Cardiac muscle cell (in vitro differentiated cells and primary cell): ENCODE data around the gene TCF4. TPM values are rescaled to one million over a fixed set of nuclear protein-coding genes. Genes with fewer than 3 reads are reported as not detected.

Source experiments
- DNase-seq, 2 donors: peaks; one replicate each; pipeline versions ENCODE4 v3.0.0 to v3.0.0-alpha.2; 2010 to 2017; ENCODE audit warnings: low read depth in 1 of 2, low spot score in 1 of 2
- H3K27ac ChIP-seq: fragments of 200-600 bp; sonication (generic); 2 replicates; pipeline ENCODE4 v1.5.1; 2016
- H3K27me3 ChIP-seq: fragments of 200-600 bp; sonication (generic); 2 replicates; pipeline ENCODE4 v1.6.0; 2016; ENCODE audit warnings: control low read depth
- H3K36me3 ChIP-seq: fragments of 200-600 bp; sonication (generic); 2 replicates; pipeline ENCODE4 v1.5.1; 2016; ENCODE audit warnings: control low read depth
- H3K4me1 ChIP-seq: fragments of 200-600 bp; sonication (generic); 2 replicates; pipeline ENCODE4 v1.8.1; 2017; ENCODE audit warnings: low read depth, mild to moderate bottlenecking, mixed run types
- H3K4me3 ChIP-seq: fragments of 200-600 bp; sonication (generic); 2 replicates; pipeline ENCODE4 v1.5.1; 2016; ENCODE audit warnings: mild to moderate bottlenecking
- H3K9me3 ChIP-seq: fragments of 200-600 bp; sonication (generic); 2 replicates; pipeline ENCODE4 v1.5.1; 2017; ENCODE audit warnings: low read depth, mild to moderate bottlenecking, control low read depth
- CTCF ChIP-seq: IDR thresholded peaks from 2 replicates; pipeline ENCODE4 v1.5.1; 2012; ENCODE audit warnings: low read depth, mild to moderate bottlenecking, low read length
- polyA plus RNA-seq: library from polyadenylated mRNA; unstranded; fragments of >200 nt; fragmentation: Nextera tagmentation; extraction: Ambion mirVana; gene quantifications from 2 replicates; pipeline ENCODE4 v1.2.1, GENCODE V29; 2016
- total RNA-seq: library from RNA; depleted of rRNA; stranded (reverse); fragments of >200 nt; gene quantifications from 2 replicates; pipeline ENCODE4 v1.2.3, GENCODE V29; 2016

The TCF4 gene
- total and polyA plus RNA-seq, 2 experiments from 2014 or later: 38.3 to 59.2 TPM

DNA sequence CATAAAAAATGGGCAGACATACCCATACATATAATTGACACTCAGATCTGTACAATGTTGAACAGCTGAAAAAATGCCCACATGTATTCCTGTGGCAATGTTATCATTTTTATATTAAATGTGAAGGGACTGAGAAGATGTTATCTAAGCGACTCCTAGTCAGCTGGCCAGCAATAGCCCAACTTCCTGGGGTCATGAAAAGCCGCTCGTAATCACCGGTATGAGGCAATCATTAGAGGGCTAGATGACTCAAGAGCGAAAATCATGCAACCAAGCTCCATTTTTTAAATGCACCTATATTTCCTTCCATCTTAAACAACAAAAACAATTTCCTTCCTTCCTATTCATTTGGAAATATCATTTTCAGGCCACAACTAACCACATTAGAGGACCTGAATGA is 354.1 kb downstream of the TCF4 start:
- peaks cover 12% of the 10 kb centered on the region for H3K36me3 ChIP-seq
- H3K27ac ChIP-seq: no peak overlapping the region
- peak in 1 of 2 donors; percentile 75 for DNase-seq
- H3K9me3 ChIP-seq: no peaks in the 10 kb centered on the region
- no peaks in the 10 kb centered on the region for H3K4me1 ChIP-seq
- H3K4me3 ChIP-seq: no peak overlapping the region
- TF ChIP-seq CTCF: no peak
- H3K27me3 ChIP-seq: no peaks in the 10 kb centered on the region

- no peaks in the 10 kb centered on the region for H3K4me1 ChIP-seq
- H3K4me3 ChIP-seq: no peak overlapping the region
- peaks cover 21% of the 10 kb centered on the region for H3K36me3 ChIP-seq
- no peak overlapping the region for H3K27ac ChIP-seq
- DNase-seq: no peak
- no peak for TF ChIP-seq CTCF
- H3K9me3 ChIP-seq: no peaks in the 10 kb centered on the region
- H3K27me3 ChIP-seq: no peaks in the 10 kb centered on the region
Observed at GRCh38 chr18:55232506-55232905, 355.5 kb downstream of the TCF4 start.

DNA sequence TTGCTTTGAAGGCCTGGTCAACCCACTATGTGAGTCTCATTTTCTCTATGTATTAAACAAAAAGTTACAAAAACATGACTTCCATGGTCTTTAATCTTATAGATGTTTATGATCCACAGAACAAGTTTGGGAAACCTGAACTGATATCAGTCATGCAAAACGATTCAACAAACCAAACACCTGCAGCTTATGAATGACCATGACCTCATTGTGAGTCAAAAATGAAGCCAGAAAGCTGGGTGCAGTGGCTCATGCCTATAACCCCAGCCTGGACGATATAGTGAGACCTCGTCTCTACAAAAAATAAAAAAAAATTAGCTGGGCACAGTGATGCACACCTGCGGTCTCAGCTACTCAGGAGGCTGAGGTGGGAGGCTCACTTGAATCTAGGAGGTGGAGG is 358.3 kb downstream of the TCF4 start:
- no peak for DNase-seq
- peaks cover 21% of the 10 kb centered on the region for H3K36me3 ChIP-seq
- no peaks in the 10 kb centered on the region for H3K27me3 ChIP-seq
- no peaks in the 10 kb centered on the region for H3K9me3 ChIP-seq
- no peak for TF ChIP-seq CTCF
- H3K4me3 ChIP-seq: no peak overlapping the region
- no peak overlapping the region for H3K27ac ChIP-seq
- no peaks in the 10 kb centered on the region for H3K4me1 ChIP-seq

GRCh38 chr18:55228707-55229106 is 359.3 kb downstream of the TCF4 start:
- H3K36me3 ChIP-seq: peaks cover 21% of the 10 kb centered on the region
- no peak for TF ChIP-seq CTCF
- no peaks in the 10 kb centered on the region for H3K27me3 ChIP-seq
- no peak overlapping the region for H3K27ac ChIP-seq
- no peaks in the 10 kb centered on the region for H3K9me3 ChIP-seq
- H3K4me3 ChIP-seq: no peak overlapping the region
- DNase-seq: no peak
- no peaks in the 10 kb centered on the region for H3K4me1 ChIP-seq

DNA sequence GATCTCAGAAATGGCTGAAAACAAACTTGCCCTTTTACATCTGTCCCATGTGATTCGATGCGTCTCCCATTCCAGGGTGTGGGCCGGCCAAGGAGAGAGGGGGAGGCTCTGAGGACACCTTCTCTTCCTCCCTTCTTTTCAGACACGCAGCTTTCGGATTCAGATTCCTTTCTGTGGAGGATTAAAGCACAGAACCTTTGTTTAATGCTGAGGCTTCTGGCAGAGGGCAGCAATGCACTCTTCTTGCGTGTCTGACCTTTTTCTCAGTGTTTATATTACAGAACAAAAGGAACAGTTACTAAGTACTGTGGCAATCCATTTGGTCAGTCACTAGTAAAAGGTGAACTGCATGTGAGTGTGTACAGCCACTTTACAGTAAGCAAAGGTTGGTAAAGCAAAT is 359.8 kb downstream of the TCF4 start:
- Histone ChIP-seq H3K4me3 (no peak overlapping the region), H3K27ac (no peak overlapping the region), H3K27me3 (no peaks in the 10 kb centered on the region), H3K4me1 (no peaks in the 10 kb centered on the region), H3K9me3 (no peaks in the 10 kb centered on the region), H3K36me3 (peaks cover 21% of the 10 kb centered on the region)
- TF ChIP-seq CTCF: no peak
- DNase-seq: no peak

DNA sequence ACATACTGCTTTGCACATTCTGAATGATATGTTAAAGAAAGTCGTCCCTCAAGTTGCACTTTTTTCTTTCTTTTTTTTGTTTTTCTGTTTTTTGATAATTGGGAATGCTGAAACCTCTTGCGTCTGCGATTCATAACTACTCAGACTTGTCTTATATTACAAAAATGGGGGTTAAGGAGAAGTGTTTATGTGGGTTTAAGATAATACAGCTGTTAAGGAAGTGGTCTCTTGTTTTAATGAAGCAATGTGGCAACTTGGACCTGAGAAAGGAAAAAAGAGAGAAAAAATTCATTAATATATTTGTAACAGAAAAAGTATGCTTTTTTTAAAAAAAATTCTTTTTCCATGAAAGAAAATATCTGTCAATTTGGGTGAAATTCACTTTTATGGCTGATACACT is 360.2 kb downstream of the TCF4 start:
- H3K9me3 ChIP-seq: no peaks in the 10 kb centered on the region
- TF ChIP-seq CTCF: no peak
- no peak overlapping the region for H3K27ac ChIP-seq
- no peak for DNase-seq
- no peaks in the 10 kb centered on the region for H3K27me3 ChIP-seq
- H3K4me1 ChIP-seq: no peaks in the 10 kb centered on the region
- H3K4me3 ChIP-seq: no peak overlapping the region
- peaks cover 21% of the 10 kb centered on the region for H3K36me3 ChIP-seq
